Fibroblast of lung (primary cell): Measurements from ENCODE around the gene DNAH6. TPM values are rescaled to one million over a fixed set of nuclear protein-coding genes. Genes with fewer than 3 reads are reported as not detected.

Experiments
- DNase-seq, 2 donors: peaks; one replicate each; pipeline versions ENCODE4 v3.0.0 to v3.0.0-alpha.2; 2010; ENCODE audit warnings: low read depth in 2 of 2
- H2AFZ ChIP-seq: 2 replicates; pipeline ENCODE4 v1.5.1; 2012; ENCODE audit warnings: low read length, control low read depth, inconsistent platforms
- H3K27ac ChIP-seq: 2 replicates; pipeline ENCODE4 v1.5.1; 2011; ENCODE audit warnings: low read length, control low read depth; ENCODE audit not compliant: insufficient read depth
- H3K27me3 ChIP-seq: 2 replicates; pipeline ENCODE4 v1.5.1; 2011; ENCODE audit warnings: mild to moderate bottlenecking, low read length; ENCODE audit not compliant: control insufficient read depth, insufficient read depth
- H3K36me3 ChIP-seq: 2 replicates; pipeline ENCODE4 v1.5.1; 2011; ENCODE audit warnings: low read length; ENCODE audit not compliant: control insufficient read depth, insufficient read depth
- H3K4me1 ChIP-seq: 2 replicates; pipeline ENCODE4 v1.5.1; 2011; ENCODE audit warnings: low read length; ENCODE audit not compliant: control insufficient read depth, insufficient read depth; ENCODE audit errors: extremely low read depth
- H3K4me2 ChIP-seq: 2 replicates; pipeline ENCODE4 v1.5.1; 2011; ENCODE audit warnings: low read length, control low read depth; ENCODE audit not compliant: insufficient read depth; ENCODE audit errors: extremely low read depth
- H3K4me3 ChIP-seq, 4 experiments: fragments of 200-600 bp in 1 of 4; sonication (generic) in 1 of 4; replicated peaks in 1 of 4; 2 replicates each; pipeline ENCODE4 v1.5.1; 2011 to 2016; ENCODE audit warnings: low read length in 4 of 4, low read depth in 3 of 4, mild to moderate bottlenecking in 3 of 4, control low read depth in 2 of 4, inconsistent platforms in 1 of 4, mixed read lengths in 1 of 4; ENCODE audit not compliant: insufficient read depth in 1 of 4; ENCODE audit errors: control extremely low read depth in 1 of 4
- H3K79me2 ChIP-seq: 2 replicates; pipeline ENCODE4 v1.5.1; 2012; ENCODE audit warnings: mild to moderate bottlenecking, low read length, inconsistent platforms; ENCODE audit not compliant: control insufficient read depth, insufficient read depth
- H3K9ac ChIP-seq: 2 replicates; pipeline ENCODE4 v1.5.1; 2011; ENCODE audit warnings: mild to moderate bottlenecking, low read length, control low read depth; ENCODE audit not compliant: insufficient read depth
- H3K9me3 ChIP-seq: 2 replicates; pipeline ENCODE4 v1.5.1; 2012; ENCODE audit warnings: low read depth, low read length; ENCODE audit not compliant: control insufficient read depth, insufficient read depth
- H4K20me1 ChIP-seq: 2 replicates; pipeline ENCODE4 v1.5.1; 2011; ENCODE audit warnings: low read length; ENCODE audit not compliant: control insufficient read depth, insufficient read depth; ENCODE audit errors: extremely low read depth
- EZH2 ChIP-seq: IDR thresholded peaks from 2 replicates; pipeline ENCODE4 v1.5.1; 2012; ENCODE audit warnings: low read length, control low read depth, mild to moderate bottlenecking; ENCODE audit errors: missing control alignments
- polyA plus RNA-seq, 2 donors: library from polyadenylated mRNA; depleted of rRNA in 1 of 2; stranded (reverse) in 1 of 2; unstranded in 1 of 2; fragments of >200 nt; gene quantifications; 2 replicates each; pipeline ENCODE4 v1.2.1, GENCODE V29; 2011 to 2012; ENCODE audit warnings: missing spikeins in 1 of 2
- total RNA-seq: library from RNA; depleted of rRNA; stranded (reverse); fragments of >200 nt; gene quantifications from 2 replicates; pipeline ENCODE4 v1.2.1, GENCODE V29; 2014
- TF ChIP-seq, protein P1 (sequence below), 2 donors: IDR thresholded peaks in 1 of 2; conservative IDR thresholded peaks in 1 of 2; 1 replicate in 1 of 2; 2 replicates in 1 of 2; pipeline ENCODE4 v1.5.1; 2011 to 2012; ENCODE audit warnings: low read length in 2 of 2, control low read depth in 1 of 2, inconsistent platforms in 1 of 2, low read depth in 1 of 2, mild to moderate bottlenecking in 1 of 2

The DNAH6 gene
- total and polyA plus RNA-seq, 2 donors (not counting 1 experiment from before 2014, with no cell fraction given), result under 0.01 to 0.01 TPM

DNA sequence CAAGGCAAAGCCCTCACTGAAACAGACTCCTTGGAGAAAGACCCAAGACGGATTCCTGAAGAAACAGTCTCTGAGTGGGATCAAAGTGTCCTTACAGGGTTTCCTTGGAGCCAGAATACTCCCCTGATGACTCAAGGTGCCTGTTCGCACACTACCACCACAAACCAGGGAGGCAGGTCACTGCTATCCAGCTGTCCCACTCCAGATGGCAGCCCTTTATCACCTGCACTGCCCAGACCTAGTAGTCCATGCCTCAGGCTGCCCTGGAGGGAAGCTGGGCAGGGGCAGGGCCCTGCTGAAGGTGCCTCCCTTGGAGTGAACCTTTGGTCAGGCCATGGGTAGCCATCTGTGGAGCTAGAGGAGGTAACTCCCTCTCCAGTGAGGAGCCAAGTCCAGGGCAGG, 330.4 kb downstream of the DNAH6 start:
- Histone ChIP-seq H2AFZ (no peak overlapping the region), H3K27ac (no peak overlapping the region), H3K4me3 (no peak overlapping the region), H3K79me2 (no peaks in the 10 kb centered on the region), H3K4me1 (no peaks in the 10 kb centered on the region), H4K20me1 (no peaks in the 10 kb centered on the region), H3K4me2 (no peak overlapping the region), H3K9me3 (no peaks in the 10 kb centered on the region), H3K27me3 (no peaks in the 10 kb centered on the region), H3K9ac (no peak overlapping the region), H3K36me3 (no peaks in the 10 kb centered on the region)
- TF ChIP-seq, protein P1, sequence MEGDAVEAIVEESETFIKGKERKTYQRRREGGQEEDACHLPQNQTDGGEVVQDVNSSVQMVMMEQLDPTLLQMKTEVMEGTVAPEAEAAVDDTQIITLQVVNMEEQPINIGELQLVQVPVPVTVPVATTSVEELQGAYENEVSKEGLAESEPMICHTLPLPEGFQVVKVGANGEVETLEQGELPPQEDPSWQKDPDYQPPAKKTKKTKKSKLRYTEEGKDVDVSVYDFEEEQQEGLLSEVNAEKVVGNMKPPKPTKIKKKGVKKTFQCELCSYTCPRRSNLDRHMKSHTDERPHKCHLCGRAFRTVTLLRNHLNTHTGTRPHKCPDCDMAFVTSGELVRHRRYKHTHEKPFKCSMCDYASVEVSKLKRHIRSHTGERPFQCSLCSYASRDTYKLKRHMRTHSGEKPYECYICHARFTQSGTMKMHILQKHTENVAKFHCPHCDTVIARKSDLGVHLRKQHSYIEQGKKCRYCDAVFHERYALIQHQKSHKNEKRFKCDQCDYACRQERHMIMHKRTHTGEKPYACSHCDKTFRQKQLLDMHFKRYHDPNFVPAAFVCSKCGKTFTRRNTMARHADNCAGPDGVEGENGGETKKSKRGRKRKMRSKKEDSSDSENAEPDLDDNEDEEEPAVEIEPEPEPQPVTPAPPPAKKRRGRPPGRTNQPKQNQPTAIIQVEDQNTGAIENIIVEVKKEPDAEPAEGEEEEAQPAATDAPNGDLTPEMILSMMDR (conservative IDR thresholded peaks at IDR 0.05 in 1 of 2, IDR thresholded peaks at IDR 0.05 in 1 of 2; ENCODE audit: low read depth in 1 of 2, low read length in 2 of 2), result no peak
- TF ChIP-seq EZH2, result no peak
- DNase-seq, result peak in 1 of 2 donors; percentile 74

DNA sequence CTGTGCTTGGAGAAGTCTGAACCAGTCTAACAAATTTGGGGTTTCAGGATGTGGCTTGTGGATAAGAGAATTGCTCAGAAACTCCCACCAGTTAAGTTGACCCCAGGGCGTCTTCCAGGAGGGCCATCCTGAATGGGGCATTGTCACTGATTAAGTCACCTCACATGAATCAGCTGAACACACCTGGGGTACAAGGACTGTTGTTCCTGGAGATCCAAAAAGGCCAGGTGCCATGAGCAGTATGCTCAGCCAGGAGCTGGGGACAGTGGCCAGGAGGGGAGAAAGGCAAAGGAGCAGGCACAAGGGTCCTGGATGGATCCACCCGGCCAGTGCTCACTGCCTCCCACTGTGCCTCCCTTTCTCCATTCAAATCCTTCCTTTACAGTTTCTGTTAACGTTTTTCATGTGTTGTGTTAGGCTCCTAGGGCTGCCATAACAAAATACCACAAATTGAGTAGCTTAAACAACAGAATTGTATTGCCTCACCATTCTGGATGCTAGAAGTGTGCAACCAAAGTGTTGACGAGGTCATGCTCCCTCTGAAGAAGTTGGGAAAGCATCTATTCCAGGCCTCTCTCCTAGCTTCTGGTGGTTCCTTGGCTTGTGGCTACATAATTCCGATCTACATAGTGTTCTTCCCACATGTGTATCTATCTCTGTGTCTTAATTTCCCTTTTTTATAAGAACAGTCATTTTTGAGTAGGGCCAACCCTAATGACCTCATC, 331.2 kb downstream of the DNAH6 start:
- no peaks in the 10 kb centered on the region for H3K9me3 ChIP-seq
- H3K9ac ChIP-seq, result no peak overlapping the region
- no peak overlapping the region for H3K27ac ChIP-seq
- no peak overlapping the region for H3K4me2 ChIP-seq
- no peaks in the 10 kb centered on the region for H3K79me2 ChIP-seq
- no peaks in the 10 kb centered on the region for H3K36me3 ChIP-seq
- H3K4me3 ChIP-seq, result no peak overlapping the region
- H2AFZ ChIP-seq, result no peak overlapping the region
- no peaks in the 10 kb centered on the region for H4K20me1 ChIP-seq
- H3K4me1 ChIP-seq, result no peaks in the 10 kb centered on the region
- no peak for DNase-seq
- no peaks in the 10 kb centered on the region for H3K27me3 ChIP-seq
- no peak for TF ChIP-seq EZH2
- TF ChIP-seq, protein P1 (conservative IDR thresholded peaks at IDR 0.05 in 1 of 2, IDR thresholded peaks at IDR 0.05 in 1 of 2; ENCODE audit: low read depth in 1 of 2, low read length in 2 of 2), result no peak

DNA sequence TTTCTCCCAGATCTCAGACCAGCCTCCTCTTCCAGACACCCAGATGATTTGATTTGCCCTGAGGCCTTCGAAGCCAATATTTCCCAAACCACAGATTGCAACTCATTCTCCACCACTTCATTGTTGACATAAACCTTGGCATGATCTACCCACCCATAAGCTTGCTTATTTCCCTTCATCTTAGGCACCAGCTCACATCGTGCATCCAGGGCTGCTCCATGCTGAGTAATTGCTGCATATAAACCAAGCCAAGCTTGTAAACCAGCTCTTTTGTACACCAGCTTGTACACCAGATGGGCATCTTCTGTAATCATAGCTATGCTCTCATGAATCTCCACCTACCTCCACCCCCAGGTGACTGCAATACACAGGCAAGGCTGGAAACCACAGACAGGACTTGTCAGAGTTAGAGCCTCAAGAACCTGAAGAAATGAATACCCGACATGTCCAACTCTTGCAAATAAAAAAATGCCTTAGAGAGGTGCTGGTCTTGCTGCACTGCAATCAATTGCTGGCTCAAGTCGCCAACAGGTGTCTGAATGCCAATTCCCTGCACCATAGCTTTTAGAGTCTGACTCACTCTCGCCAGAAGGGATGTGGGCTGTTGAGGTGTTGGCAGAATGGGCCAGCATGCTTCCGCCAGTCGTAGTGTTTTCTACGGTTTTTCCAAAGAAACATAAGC, 333.1 kb downstream of the DNAH6 start:
- Histone ChIP-seq H3K4me1 (no peaks in the 10 kb centered on the region), H3K9ac (no peak overlapping the region), H3K79me2 (no peaks in the 10 kb centered on the region), H2AFZ (no peak overlapping the region), H4K20me1 (no peaks in the 10 kb centered on the region), H3K9me3 (no peaks in the 10 kb centered on the region), H3K36me3 (no peaks in the 10 kb centered on the region), H3K27ac (no peak overlapping the region), H3K27me3 (no peaks in the 10 kb centered on the region), H3K4me3 (no peak overlapping the region), H3K4me2 (no peak overlapping the region)
- TF ChIP-seq, protein P1 (conservative IDR thresholded peaks at IDR 0.05 in 1 of 2, IDR thresholded peaks at IDR 0.05 in 1 of 2; ENCODE audit: low read depth in 1 of 2, low read length in 2 of 2), result no peak
- no peak for TF ChIP-seq EZH2
- DNase-seq, result peak; percentile 14 to 61
